HepG2 (cell line): ENCODE results near the gene LTK. TPM values are rescaled to one million over a fixed set of nuclear protein-coding genes. Genes with fewer than 3 reads are reported as not detected.
A peak's percentile ranks its signal among the peaks of the same experiment; 100 is the strongest.

Experiments used
- ATAC-seq: fragments of 200-7000 bp; cut with Tn5 transposase; 3 replicates; pipeline ENCODE4 v1.9.1; 2020; ENCODE audit warnings: mild to moderate bottlenecking, moderate library complexity
- BruUV-seq: library from RNA; stranded (reverse); fragments of 400-500 nt; replicated peaks from 2 replicates; lab custom pipeline; 2021; lab: Mats Ljungman, UMichigan
- CTCF ChIA-PET: fragments of 300-600 bp; formaldehyde crosslinking; extraction: SDS; loops from one replicate; lab custom pipeline; 2021; ENCODE audit warnings: low total read pairs, inconsistent platforms, low intra/inter-chr PET ratio; lab: Yijun Ruan, JAX
- POLR2A ChIA-PET: fragments of 350-600 bp; sonication (Branson Sonifier 250); formaldehyde crosslinking; loops from one replicate; lab custom pipeline; 2020; ENCODE audit warnings: antibody characterized with exemption, inconsistent platforms; lab: Yijun Ruan, JAX
- DNase-seq: peaks from one replicate; pipeline ENCODE4 v3.0.0-alpha.2; 2015; ENCODE audit warnings: low spot score
- FAIRE-seq: peaks from 3 replicates; lab custom pipeline; 2011; peaks lifted over from hg19 to GRCh38; lab: Jason Lieb, UNC
- H2AFZ ChIP-seq: one replicate; pipeline ENCODE4 v1.6.1; 2011; ENCODE audit warnings: low read length, inconsistent platforms
- H3K27ac ChIP-seq: fragments of 300-600 bp; 3 replicates; pipeline ENCODE4 v1.8.0; 2011; ENCODE audit warnings: mixed run types, mild to moderate bottlenecking, mixed read lengths, low read length, inconsistent platforms; ENCODE audit not compliant: insufficient read depth; ENCODE audit errors: extremely low read length
- H3K27me3 ChIP-seq, 2 experiments: fragments of 200-600 bp in 1 of 2; 2 replicates in 1 of 2; 3 replicates in 1 of 2; pipeline versions ENCODE4 v1.6.0 to v1.8.0; 2011; ENCODE audit warnings: low read length in 2 of 2, mild to moderate bottlenecking in 2 of 2, moderate library complexity in 2 of 2, inconsistent platforms in 1 of 2; ENCODE audit not compliant: insufficient read depth in 2 of 2, control insufficient read depth in 1 of 2
- H3K36me3 ChIP-seq, 2 experiments: fragments of 200-600 bp in 1 of 2; replicated peaks in 1 of 2; 2 replicates in 1 of 2; 3 replicates in 1 of 2; pipeline versions ENCODE4 v1.5.1 to v1.8.0; 2011; ENCODE audit warnings: low read length in 2 of 2, inconsistent platforms in 1 of 2; ENCODE audit not compliant: insufficient read depth in 2 of 2, control insufficient read depth in 1 of 2
- H3K4me1 ChIP-seq: 2 replicates; pipeline ENCODE4 v1.5.1; 2012; ENCODE audit warnings: low read length, inconsistent platforms; ENCODE audit not compliant: insufficient read depth
- H3K4me2 ChIP-seq: 2 replicates; pipeline ENCODE4 v1.6.0; 2011; ENCODE audit warnings: low read depth, low read length, inconsistent platforms
- H3K4me3 ChIP-seq, 3 experiments: fragments of 200-600 bp in 1 of 3; sonication (generic), shearing (Covaris generic) in 1 of 3; replicated peaks in 1 of 3; 2 replicates each; pipeline ENCODE4 v1.5.1; 2011 to 2016; ENCODE audit warnings: low read length in 3 of 3, inconsistent platforms in 2 of 3, low read depth in 2 of 3, mild to moderate bottlenecking in 2 of 3, control low read depth in 1 of 3, mixed read lengths in 1 of 3; ENCODE audit not compliant: insufficient read depth in 1 of 3
- H3K79me2 ChIP-seq: one replicate; pipeline ENCODE4 v1.6.1; 2011; ENCODE audit warnings: low read length, inconsistent platforms; ENCODE audit not compliant: insufficient read depth
- H3K9ac ChIP-seq: 2 replicates; pipeline ENCODE4 v1.6.0; 2011; ENCODE audit warnings: mild to moderate bottlenecking, low read depth, low read length, inconsistent platforms; ENCODE audit not compliant: insufficient read depth
- H3K9me3 ChIP-seq: 2 replicates; pipeline ENCODE4 v1.5.1; 2012; ENCODE audit warnings: mild to moderate bottlenecking, low read length
- H4K20me1 ChIP-seq: 2 replicates; pipeline ENCODE4 v1.6.0; 2011; ENCODE audit warnings: inconsistent platforms, mild to moderate bottlenecking, low read length, moderate library complexity; ENCODE audit not compliant: insufficient read depth
- ARNT ChIP-seq: fragments of 450-650 bp; IDR thresholded peaks from 2 replicates; pipeline ENCODE4 v1.6.1; 2017
- CEBPZ ChIP-seq: IDR thresholded peaks from 2 replicates; pipeline ENCODE4 v1.6.1; 2012; ENCODE audit warnings: low read length, improper control_type of control experiment
- FOSL2 ChIP-seq: sonication (generic); formaldehyde crosslinking; IDR thresholded peaks from 2 replicates; pipeline ENCODE4 v1.4.0; 2020; ENCODE audit warnings: missing genetic modification reagents
- NCOA2 ChIP-seq: sonication (generic); formaldehyde crosslinking; IDR thresholded peaks from 2 replicates; pipeline ENCODE4 v1.8.0; 2022; ENCODE audit warnings: inconsistent platforms
- SAP130 ChIP-seq: IDR thresholded peaks from 2 replicates; pipeline ENCODE4 v1.6.1; 2016; ENCODE audit warnings: low read depth
- ZNF770 ChIP-seq: sonication (generic); formaldehyde crosslinking; IDR thresholded peaks from 2 replicates; pipeline ENCODE4 v1.5.0; 2020; ENCODE audit warnings: mild to moderate bottlenecking, missing genetic modification reagents
- WGBS: methylation state at CpG from one replicate; pipeline ENCODE4 v1.1.6; 2017; ENCODE audit warnings: low lambda C conversion rate; 5-methylcytosine and 5-hydroxymethylcytosine counted together
- in situ Hi-C: cut with HindIII; loops from 2 replicates; pipeline ENCODE4 v1.10.0; 2017; ENCODE audit warnings: low pct_unique_long_range_greater_than_20kb; ENCODE audit not compliant: extremely low pct_ligation_motif_present
- intact Hi-C: fragments of 100-400 bp; cut with micrococcal nuclease; formaldehyde crosslinking; loops from one replicate; pipeline ENCODE4 v1.10.0; 2022; ENCODE audit not compliant: unreplicated experiment
- polyA plus RNA-seq, 8 experiments: library from polyadenylated mRNA; depleted of rRNA in 3 of 8; stranded (reverse) in 7 of 8; unstranded in 1 of 8; fragments of >200 nt; fragmentation: Illumina TruSeq in 4 of 8; extraction: Trizol in 4 of 8; gene quantifications; 2 replicates each; pipeline versions ENCODE4 v1.2.1 to v1.2.3, GENCODE V29; 2011 to 2016; ENCODE audit warnings: low read depth in 4 of 8, missing spikeins in 1 of 8, mixed read lengths in 1 of 8; ENCODE audit not compliant: insufficient read depth in 1 of 8
- total RNA-seq, 5 experiments: library from RNA; depleted of rRNA; stranded (reverse); fragments of >200 nt; fragmentation: Illumina TruSeq; extraction: Trizol; gene quantifications; 2 replicates each; pipeline ENCODE4 v1.2.3, GENCODE V29; 2016; ENCODE audit warnings: low read depth in 1 of 5
- TF ChIP-seq, protein P1 (sequence below): sonication (generic); formaldehyde crosslinking; IDR thresholded peaks from 2 replicates; pipeline ENCODE4 v1.5.1; 2020; ENCODE audit warnings: missing genetic modification reagents, mild to moderate bottlenecking, borderline replicate concordance

Gene LTK
- total and polyA plus RNA-seq, 2 of the 13 experiments (the other 11 are each of a cell fraction or from before 2014, with no cell fraction given) = 0.01 TPM; not detected in 1

- intact Hi-C loops = loop anchor here (5.0 kb wide), 1 partner anchor 208 kb away; no protein-coding TSS in a partner anchor
- WGBS = 67% methylated on average over 4 of the region's 4 CpGs
- no peaks in the 10 kb centered on the region for H3K27me3 ChIP-seq
- H2AFZ ChIP-seq = no peak overlapping the region
- no TSS peak for BruUV-seq
- H3K9me3 ChIP-seq = no peaks in the 10 kb centered on the region
- in situ Hi-C loops = no loop called here
- no peak overlapping the region for H3K4me2 ChIP-seq
- no peak for FAIRE-seq
- ChIA-PET POLR2A (no interaction called here), CTCF (no interaction called here)
- H4K20me1 ChIP-seq = no peaks in the 10 kb centered on the region
- no peak overlapping the region for H3K4me3 ChIP-seq
- peak; percentile 37; the same call in 1 of the 2 replicates for TF ChIP-seq FOSL2
- TF ChIP-seq, protein P1, sequence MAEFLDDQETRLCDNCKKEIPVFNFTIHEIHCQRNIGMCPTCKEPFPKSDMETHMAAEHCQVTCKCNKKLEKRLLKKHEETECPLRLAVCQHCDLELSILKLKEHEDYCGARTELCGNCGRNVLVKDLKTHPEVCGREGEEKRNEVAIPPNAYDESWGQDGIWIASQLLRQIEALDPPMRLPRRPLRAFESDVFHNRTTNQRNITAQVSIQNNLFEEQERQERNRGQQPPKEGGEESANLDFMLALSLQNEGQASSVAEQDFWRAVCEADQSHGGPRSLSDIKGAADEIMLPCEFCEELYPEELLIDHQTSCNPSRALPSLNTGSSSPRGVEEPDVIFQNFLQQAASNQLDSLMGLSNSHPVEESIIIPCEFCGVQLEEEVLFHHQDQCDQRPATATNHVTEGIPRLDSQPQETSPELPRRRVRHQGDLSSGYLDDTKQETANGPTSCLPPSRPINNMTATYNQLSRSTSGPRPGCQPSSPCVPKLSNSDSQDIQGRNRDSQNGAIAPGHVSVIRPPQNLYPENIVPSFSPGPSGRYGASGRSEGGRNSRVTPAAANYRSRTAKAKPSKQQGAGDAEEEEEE (CRISPR knock-in tag) = no peak
- TF ChIP-seq SAP130 (CRISPR knock-in tag) = peak; percentile 14; the same call in 1 of the 2 replicates
- ATAC-seq = no peak
- peaks cover 13% of the 10 kb centered on the region for H3K4me1 ChIP-seq
- no peak overlapping the region for H3K27ac ChIP-seq
- H3K9ac ChIP-seq = no peak overlapping the region
- peaks cover 11% of the 10 kb centered on the region for H3K79me2 ChIP-seq
- no peaks in the 10 kb centered on the region; a peak in 1 of 5 replicates for H3K36me3 ChIP-seq
- peak; percentile 46 for DNase-seq
Observed at GRCh38 chr15:41490355-41490754, 23.3 kb downstream of the LTK start.

DNA sequence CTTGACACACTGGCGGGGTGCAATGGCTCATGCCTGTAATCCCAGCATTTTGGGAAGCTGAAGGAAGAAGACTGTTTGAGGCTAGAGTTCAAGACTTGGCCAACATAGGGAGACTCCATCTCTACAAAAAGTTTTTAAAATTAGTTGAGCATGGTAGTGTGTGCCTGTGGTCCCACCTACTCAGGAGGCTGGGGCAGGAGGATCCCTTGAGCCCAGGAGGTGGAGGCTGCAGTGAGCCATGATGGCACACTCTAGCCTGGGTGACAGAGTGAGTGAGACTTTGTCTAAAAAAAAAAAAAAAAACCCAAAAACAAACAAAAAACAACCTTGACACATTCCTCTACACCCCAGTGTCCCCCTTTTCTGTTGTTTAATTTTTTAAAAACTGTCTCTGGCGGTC lies 24.0 kb downstream of the LTK start:
- DNase-seq (no peak), ATAC-seq (no peak), FAIRE-seq (no peak)
- no peak overlapping the region for H3K27ac ChIP-seq
- no peaks in the 10 kb centered on the region for H3K9me3 ChIP-seq
- no peaks in the 10 kb centered on the region for H4K20me1 ChIP-seq
- no peaks in the 10 kb centered on the region for H3K27me3 ChIP-seq
- ChIA-PET CTCF (no interaction called here), POLR2A (no interaction called here)
- H3K4me1 ChIP-seq = peaks cover 13% of the 10 kb centered on the region
- no peak overlapping the region for H3K9ac ChIP-seq
- H3K4me2 ChIP-seq = no peak overlapping the region
- BruUV-seq = no TSS peak
- WGBS = 94% methylated on average over 2 of the region's 2 CpGs
- H3K79me2 ChIP-seq = peaks cover 4% of the 10 kb centered on the region
- no peak overlapping the region for H2AFZ ChIP-seq
- H3K4me3 ChIP-seq = no peak overlapping the region
- no peaks in the 10 kb centered on the region; a peak in 1 of 5 replicates for H3K36me3 ChIP-seq
- in situ Hi-C loops = no loop called here
- intact Hi-C loops = loop anchor here (5.0 kb wide), 1 partner anchor 207 kb away; no protein-coding TSS in a partner anchor
- TF ChIP-seq ARNT (no peak), CEBPZ (no peak), NCOA2 (CRISPR knock-in tag) (no peak), ZNF770 (CRISPR knock-in tag) (peak; percentile 95)
